Ascending aorta (tissue), 2 donors: ENCODE data around the gene LRRC14B. TPM values are rescaled to one million over a fixed set of nuclear protein-coding genes. Genes with fewer than 3 reads are reported as not detected.

ENCODE experiments used
- DNase-seq, 2 donors: peaks; one replicate each; pipeline ENCODE4 v3.0.0-alpha.2; 2019; ENCODE audit warnings: low spot score in 2 of 2
- H3K27ac ChIP-seq, 2 donors: fragments of 200-600 bp; sonication (generic); one replicate each; pipeline ENCODE4 v1.5.1; 2016 to 2017; ENCODE audit warnings: mild to moderate bottlenecking in 1 of 2
- H3K27me3 ChIP-seq: fragments of 200-600 bp; sonication (generic); one replicate; pipeline ENCODE4 v1.5.1; 2017
- H3K36me3 ChIP-seq, 2 donors: fragments of 200-600 bp; sonication (generic); one replicate each; pipeline ENCODE4 v1.5.1; 2016
- H3K4me1 ChIP-seq, 2 donors: fragments of 200-600 bp; sonication (generic); one replicate each; pipeline ENCODE4 v1.5.1; 2016 to 2017; ENCODE audit warnings: mild to moderate bottlenecking in 1 of 2
- H3K4me3 ChIP-seq, 2 donors: fragments of 200-600 bp; sonication (generic); one replicate each; pipeline ENCODE4 v1.5.1; 2016 to 2017; ENCODE audit warnings: mild to moderate bottlenecking in 1 of 2
- H3K9me3 ChIP-seq, 2 donors: fragments of 200-600 bp; sonication (generic); one replicate each; pipeline ENCODE4 v1.5.1; 2016
- CTCF ChIP-seq, 3 experiments: fragments of 200-600 bp in 2 of 3; fragments of 450-650 bp in 1 of 3; sonication (generic) in 2 of 3; IDR thresholded peaks; one replicate each; pipeline ENCODE4 v1.5.1; 2016 to 2019; ENCODE audit warnings: antibody characterized with exemption in 3 of 3, mild to moderate bottlenecking in 1 of 3, moderate library complexity in 1 of 3
- intact Hi-C: fragments of 100-400 bp; cut with DNase I; formaldehyde crosslinking; loops from one replicate; pipeline ENCODE4 v1.15.1; 2023
- total RNA-seq: library from RNA; depleted of rRNA; stranded (reverse); fragments of >200 nt; gene quantifications from one replicate; pipeline ENCODE4 v1.1.0, GENCODE V29; 2016

The LRRC14B gene
- total RNA-seq, 1 donor from 2014 or later, result not detected

- H3K36me3 ChIP-seq, result no peaks in the 10 kb centered on the region
- H3K27ac ChIP-seq, result no peak overlapping the region
- TF ChIP-seq CTCF (IDR thresholded peaks at IDR 0.05), result no peak
- no peaks in the 10 kb centered on the region for H3K4me1 ChIP-seq
- no peak overlapping the region for H3K4me3 ChIP-seq
- H3K27me3 ChIP-seq, result no peaks in the 10 kb centered on the region
- intact Hi-C loops, result no loop called here
- no peak for DNase-seq
- H3K9me3 ChIP-seq, result no peaks in the 10 kb centered on the region
These were observed 13.2 kb upstream of the LRRC14B start for GRCh38 chr5:178110-178509.

- no peak for DNase-seq
- intact Hi-C loops, result no loop called here
- Histone ChIP-seq H3K4me1 (no peaks in the 10 kb centered on the region), H3K9me3 (no peaks in the 10 kb centered on the region), H3K27ac (no peak overlapping the region), H3K36me3 (no peaks in the 10 kb centered on the region), H3K27me3 (no peaks in the 10 kb centered on the region), H3K4me3 (no peak overlapping the region)
- no peak for TF ChIP-seq CTCF (IDR thresholded peaks at IDR 0.05)
These were observed 11.9 kb upstream of the LRRC14B start for GRCh38 chr5:179401-179800.

GRCh38 chr5:180286-180918, 10.9 kb upstream of the LRRC14B start:
- TF ChIP-seq CTCF (IDR thresholded peaks at IDR 0.05), result no peak
- DNase-seq, result no peak
- intact Hi-C loops, result no loop called here
- Histone ChIP-seq H3K36me3 (no peaks in the 10 kb centered on the region), H3K9me3 (no peaks in the 10 kb centered on the region), H3K27ac (no peak overlapping the region), H3K27me3 (no peaks in the 10 kb centered on the region), H3K4me1 (no peaks in the 10 kb centered on the region), H3K4me3 (no peak overlapping the region)

- no peak overlapping the region for H3K27ac ChIP-seq
- no peaks in the 10 kb centered on the region for H3K9me3 ChIP-seq
- no peak for TF ChIP-seq CTCF (IDR thresholded peaks at IDR 0.05)
- H3K36me3 ChIP-seq, result no peaks in the 10 kb centered on the region
- H3K4me1 ChIP-seq, result no peaks in the 10 kb centered on the region
- no peaks in the 10 kb centered on the region for H3K27me3 ChIP-seq
- H3K4me3 ChIP-seq, result no peak overlapping the region
- intact Hi-C loops, result no loop called here
- no peak for DNase-seq
These were observed 10.1 kb upstream of the LRRC14B start for GRCh38 chr5:181160-181559.

GRCh38 chr5:181566-181965, 9.7 kb upstream of the LRRC14B start:
- H3K27me3 ChIP-seq, result no peaks in the 10 kb centered on the region
- H3K4me3 ChIP-seq, result no peak overlapping the region
- no peaks in the 10 kb centered on the region for H3K4me1 ChIP-seq
- no peak overlapping the region for H3K27ac ChIP-seq
- no peaks in the 10 kb centered on the region for H3K36me3 ChIP-seq
- H3K9me3 ChIP-seq, result no peaks in the 10 kb centered on the region
- DNase-seq, result no peak
- intact Hi-C loops, result no loop called here
- TF ChIP-seq CTCF (IDR thresholded peaks at IDR 0.05), result no peak

GRCh38 chr5:182126-182525, 9.2 kb upstream of the LRRC14B start:
- no peak for DNase-seq
- intact Hi-C loops, result no loop called here
- no peak for TF ChIP-seq CTCF (IDR thresholded peaks at IDR 0.05)

More at GRCh38 chr5:182126-182525, 9.2 kb upstream of the LRRC14B start:
- Histone ChIP-seq H3K4me1 (no peaks in the 10 kb centered on the region), H3K9me3 (no peaks in the 10 kb centered on the region), H3K4me3 (no peak overlapping the region), H3K27ac (no peak overlapping the region), H3K27me3 (no peaks in the 10 kb centered on the region), H3K36me3 (no peaks in the 10 kb centered on the region)
